Upper lobe of right lung (tissue), 1 donor: ENCODE results near the gene IKZF1. TPM values are rescaled to one million over a fixed set of nuclear protein-coding genes. Genes with fewer than 3 reads are reported as not detected.

Experiments
- ATAC-seq: fragments of 200-7000 bp; cut with Tn5 transposase; one replicate; pipeline ENCODE4 v1.9.1; 2020; ENCODE audit warnings: mild to moderate bottlenecking, moderate library complexity
- DNase-seq: peaks from one replicate; pipeline ENCODE4 v3.0.0-alpha.2; 2020
- H3K27ac ChIP-seq: fragments of 200-600 bp; one replicate; pipeline ENCODE4 v1.8.0; 2022
- H3K27me3 ChIP-seq: fragments of 200-600 bp; one replicate; pipeline ENCODE4 v1.8.0; 2022; ENCODE audit warnings: mild to moderate bottlenecking
- H3K36me3 ChIP-seq: fragments of 200-600 bp; one replicate; pipeline ENCODE4 v1.8.0; 2022
- H3K4me1 ChIP-seq: fragments of 200-600 bp; one replicate; pipeline ENCODE4 v1.8.0; 2022
- H3K4me3 ChIP-seq: fragments of 200-600 bp; one replicate; pipeline ENCODE4 v1.8.0; 2022; ENCODE audit warnings: mild to moderate bottlenecking
- H3K9me3 ChIP-seq: fragments of 200-600 bp; one replicate; pipeline ENCODE4 v1.8.0; 2022
- CTCF ChIP-seq: fragments of 200-600 bp; IDR thresholded peaks from one replicate; pipeline ENCODE4 v1.8.0; 2022; ENCODE audit warnings: antibody characterized with exemption
- intact Hi-C: fragments of 100-400 bp; cut with DNase I; formaldehyde crosslinking; loops from one replicate; pipeline ENCODE4 v1.11.0; 2022
- total RNA-seq: library from RNA; stranded (reverse); fragmentation: NEBNext Ultra II Directional; extraction: Animal tissue kit (Norgen Biotek cat#: 25700); gene quantifications from one replicate; pipeline ENCODE4 v1.2.1, GENCODE V29; 2021
- donor health status: DM: no; HTN: yes; CAD: no; lungs with severe emphysema.

The IKZF1 gene
- total RNA-seq, 1 donor from 2014 or later: 41.4 TPM

GRCh38 chr7:50356945-50357268 is 52.4 kb downstream of the IKZF1 start:
- Histone ChIP-seq H3K27me3 (no peaks in the 10 kb centered on the region), H3K36me3 (no peaks in the 10 kb centered on the region), H3K9me3 (no peaks in the 10 kb centered on the region), H3K4me1 (no peaks in the 10 kb centered on the region), H3K27ac (peak overlapping the region; percentile 71), H3K4me3 (no peak overlapping the region)
- ATAC-seq (no peak), DNase-seq (no peak)
- intact Hi-C loops: no loop called here
- TF ChIP-seq CTCF: no peak

GRCh38 chr7:50357426-50357825 is 52.9 kb downstream of the IKZF1 start:
- Histone ChIP-seq H3K27me3 (no peaks in the 10 kb centered on the region), H3K9me3 (no peaks in the 10 kb centered on the region), H3K4me1 (no peaks in the 10 kb centered on the region), H3K27ac (no peak overlapping the region), H3K4me3 (no peak overlapping the region), H3K36me3 (no peaks in the 10 kb centered on the region)
- DNase-seq (no peak), ATAC-seq (no peak)
- intact Hi-C loops: no loop called here
- TF ChIP-seq CTCF: no peak

- peaks cover 3% of the 10 kb centered on the region for H3K4me1 ChIP-seq
- DNase-seq: no peak
- no peak for ATAC-seq
Measured at GRCh38 chr7:50358041-50358705, 53.7 kb downstream of the IKZF1 start.

GRCh38 chr7:50358779-50359178 is 54.3 kb downstream of the IKZF1 start:
- H3K27ac ChIP-seq: no peak overlapping the region
- intact Hi-C loops: no loop called here
- no peaks in the 10 kb centered on the region for H3K9me3 ChIP-seq
- no peaks in the 10 kb centered on the region for H3K27me3 ChIP-seq
- TF ChIP-seq CTCF: no peak
- H3K4me3 ChIP-seq: no peak overlapping the region
- H3K4me1 ChIP-seq: peaks cover 3% of the 10 kb centered on the region
- DNase-seq: no peak
- ATAC-seq: no peak
- H3K36me3 ChIP-seq: no peaks in the 10 kb centered on the region

More at GRCh38 chr7:50358041-50358705, 53.7 kb downstream of the IKZF1 start:
- Histone ChIP-seq H3K9me3 (no peaks in the 10 kb centered on the region), H3K36me3 (no peaks in the 10 kb centered on the region), H3K27ac (no peak overlapping the region), H3K27me3 (no peaks in the 10 kb centered on the region), H3K4me3 (no peak overlapping the region)
- no peak for TF ChIP-seq CTCF
- intact Hi-C loops: no loop called here

GRCh38 chr7:50359258-50359994 is 54.9 kb downstream of the IKZF1 start:
- Histone ChIP-seq H3K27ac (no peak overlapping the region), H3K4me1 (peaks cover 3% of the 10 kb centered on the region), H3K27me3 (no peaks in the 10 kb centered on the region), H3K4me3 (no peak overlapping the region), H3K9me3 (no peaks in the 10 kb centered on the region), H3K36me3 (no peaks in the 10 kb centered on the region)
- ATAC-seq (no peak), DNase-seq (no peak)
- intact Hi-C loops: no loop called here
- no peak for TF ChIP-seq CTCF
